ENCODE data around the gene EHD4. TPM values are rescaled to one million over a fixed set of nuclear protein-coding genes. Genes with fewer than 3 reads are reported as not detected.

EHD4 gene
- total RNA-seq, 2 donors from 2014 or later = 42.7 to 44.3 TPM

GRCh38 chr15:41946970-41947369 lies 25.4 kb downstream of the EHD4 start:
- intact Hi-C loops (cut with DNase I, micrococcal nuclease) = loop anchor here in 1 of 2 donors (10.0 kb wide), 1 partner anchor 62 kb away; no protein-coding TSS in a partner anchor
- ATAC-seq = no peak

GRCh38 chr15:41945731-41946130 lies 26.6 kb downstream of the EHD4 start:
- no peak for DNase-seq
- intact Hi-C loops (cut with DNase I, micrococcal nuclease) = loop anchor here in 1 of 2 donors (10.0 kb wide), 1 partner anchor 61 kb away; no protein-coding TSS in a partner anchor
- no peak for ATAC-seq

More at GRCh38 chr15:41946970-41947369, 25.4 kb downstream of the EHD4 start:
- no peak for DNase-seq

DNA sequence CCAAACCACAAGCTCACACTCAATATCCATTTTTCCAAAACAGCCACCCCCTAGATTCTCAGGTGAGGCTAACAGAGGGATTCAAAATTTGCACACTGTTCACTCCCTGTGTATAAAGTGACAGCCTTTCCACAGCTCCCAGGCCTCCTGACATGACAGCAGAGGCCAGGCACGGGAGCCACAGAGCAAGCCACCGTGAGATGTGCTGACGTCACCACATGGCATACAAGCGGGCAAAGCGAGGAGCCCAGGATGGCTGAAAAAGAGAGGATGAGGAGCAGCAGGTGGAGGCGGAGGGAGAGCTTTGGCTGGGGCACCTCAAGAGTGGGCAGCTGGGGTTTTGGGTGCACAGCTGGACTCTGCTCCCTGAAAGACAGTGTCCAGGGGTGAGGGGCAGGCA lies 27.1 kb downstream of the EHD4 start:
- intact Hi-C loops (cut with DNase I, micrococcal nuclease) = loop anchor here in 1 of 2 donors (10.0 kb wide), 1 partner anchor 60 kb away; no protein-coding TSS in a partner anchor
- DNase-seq (no peak), ATAC-seq (no peak)

- intact Hi-C loops (cut with DNase I, micrococcal nuclease) = loop anchor here in 1 of 2 donors (10.0 kb wide), 1 partner anchor 60 kb away; no protein-coding TSS in a partner anchor
- DNase-seq = no peak
Measured at GRCh38 chr15:41944313-41944940, 27.9 kb downstream of the EHD4 start.

DNA sequence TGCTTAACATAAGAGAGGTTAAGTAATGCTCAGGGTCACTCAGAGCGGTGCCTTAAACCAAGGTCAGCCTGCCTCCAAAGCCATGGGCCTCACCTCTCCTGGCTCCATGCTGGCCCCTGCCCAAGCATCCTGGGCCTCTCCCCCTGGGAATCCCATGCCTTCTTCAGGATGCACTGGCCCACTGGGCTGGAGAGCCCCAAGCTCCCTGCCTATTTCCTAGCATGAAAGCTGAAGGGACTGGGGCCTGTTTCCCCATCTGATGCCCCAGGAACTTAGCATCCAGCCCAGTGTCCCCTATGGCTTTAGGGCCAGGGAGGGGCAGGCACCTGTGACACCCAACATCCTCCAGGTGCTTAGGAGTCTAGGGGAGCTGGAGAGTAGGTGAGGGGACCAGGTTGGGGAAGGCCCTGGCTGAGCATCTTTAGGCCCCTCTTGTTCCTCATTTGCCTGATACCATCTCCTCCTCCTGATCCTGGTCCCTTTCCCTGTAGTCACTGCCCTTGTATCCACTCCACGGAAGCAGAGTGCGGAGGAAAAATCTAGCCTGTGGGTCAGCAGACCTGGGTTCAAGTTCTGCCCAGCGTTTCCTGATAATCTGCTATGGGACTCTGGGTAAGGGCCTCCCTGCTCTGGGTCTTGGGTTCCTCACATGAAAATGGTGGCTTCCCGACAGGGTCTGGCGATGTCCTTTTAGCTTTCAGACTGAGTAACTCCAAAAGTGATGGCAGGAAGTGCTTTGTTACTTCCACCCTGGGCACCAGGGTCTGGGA lies 28.6 kb downstream of the EHD4 start:
- intact Hi-C loops (cut with DNase I, micrococcal nuclease) = loop anchor here in 1 of 2 donors (10.0 kb wide), 1 partner anchor 59 kb away; no protein-coding TSS in a partner anchor
- DNase-seq (no peak), ATAC-seq (no peak)

More at GRCh38 chr15:41944313-41944940, 27.9 kb downstream of the EHD4 start:
- no peak for ATAC-seq

DNA sequence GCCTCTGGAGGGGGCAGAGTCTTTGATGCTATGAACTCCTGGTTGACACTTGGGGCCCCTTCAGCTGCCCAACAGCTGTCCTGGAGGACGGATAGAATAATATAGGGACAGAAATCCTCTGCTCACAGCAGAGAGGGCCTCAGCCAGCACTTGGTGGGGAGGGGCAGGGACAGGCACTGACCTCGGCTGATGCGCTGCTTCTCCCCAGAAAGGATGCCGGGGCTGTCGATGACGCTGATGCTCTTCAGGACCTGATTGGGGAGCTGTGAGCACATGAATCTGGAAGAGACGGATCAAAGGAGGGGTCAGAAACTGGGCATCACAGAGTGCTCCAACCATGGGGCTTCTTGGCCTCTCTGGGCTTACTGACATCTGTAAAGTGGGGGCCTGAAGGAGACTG lies 29.5 kb downstream of the EHD4 start:
- ATAC-seq (no peak), DNase-seq (no peak)
- intact Hi-C loops (cut with DNase I, micrococcal nuclease) = loop anchor here in 1 of 2 donors (10.0 kb wide), 1 partner anchor 58 kb away; no protein-coding TSS in a partner anchor

GRCh38 chr15:41941644-41942415 lies 30.5 kb downstream of the EHD4 start:
- no peak for DNase-seq
- intact Hi-C loops (cut with DNase I, micrococcal nuclease) = loop anchor here in 1 of 2 donors (10.0 kb wide), 1 partner anchor 57 kb away; no protein-coding TSS in a partner anchor
- ATAC-seq = no peak

GRCh38 chr15:41940441-41940857 lies 31.9 kb downstream of the EHD4 start:
- DNase-seq (no peak), ATAC-seq (peak; percentile 32)
- intact Hi-C loops (cut with DNase I, micrococcal nuclease) = loop anchor here in 1 of 2 donors (10.0 kb wide), 1 partner anchor 56 kb away; no protein-coding TSS in a partner anchor

- ATAC-seq (peak; percentile 44), DNase-seq (no peak)
- intact Hi-C loops (cut with DNase I, micrococcal nuclease) = loop anchor here in 1 of 2 donors (10.0 kb wide), 1 partner anchor 55 kb away; no protein-coding TSS in a partner anchor
Measured at GRCh38 chr15:41939986-41940385, 32.4 kb downstream of the EHD4 start.

- DNase-seq = no peak
- no peak for ATAC-seq
- intact Hi-C loops (cut with DNase I, micrococcal nuclease) = no loop called here
Measured at GRCh38 chr15:41937568-41937923, 34.8 kb downstream of the EHD4 start.

DNA sequence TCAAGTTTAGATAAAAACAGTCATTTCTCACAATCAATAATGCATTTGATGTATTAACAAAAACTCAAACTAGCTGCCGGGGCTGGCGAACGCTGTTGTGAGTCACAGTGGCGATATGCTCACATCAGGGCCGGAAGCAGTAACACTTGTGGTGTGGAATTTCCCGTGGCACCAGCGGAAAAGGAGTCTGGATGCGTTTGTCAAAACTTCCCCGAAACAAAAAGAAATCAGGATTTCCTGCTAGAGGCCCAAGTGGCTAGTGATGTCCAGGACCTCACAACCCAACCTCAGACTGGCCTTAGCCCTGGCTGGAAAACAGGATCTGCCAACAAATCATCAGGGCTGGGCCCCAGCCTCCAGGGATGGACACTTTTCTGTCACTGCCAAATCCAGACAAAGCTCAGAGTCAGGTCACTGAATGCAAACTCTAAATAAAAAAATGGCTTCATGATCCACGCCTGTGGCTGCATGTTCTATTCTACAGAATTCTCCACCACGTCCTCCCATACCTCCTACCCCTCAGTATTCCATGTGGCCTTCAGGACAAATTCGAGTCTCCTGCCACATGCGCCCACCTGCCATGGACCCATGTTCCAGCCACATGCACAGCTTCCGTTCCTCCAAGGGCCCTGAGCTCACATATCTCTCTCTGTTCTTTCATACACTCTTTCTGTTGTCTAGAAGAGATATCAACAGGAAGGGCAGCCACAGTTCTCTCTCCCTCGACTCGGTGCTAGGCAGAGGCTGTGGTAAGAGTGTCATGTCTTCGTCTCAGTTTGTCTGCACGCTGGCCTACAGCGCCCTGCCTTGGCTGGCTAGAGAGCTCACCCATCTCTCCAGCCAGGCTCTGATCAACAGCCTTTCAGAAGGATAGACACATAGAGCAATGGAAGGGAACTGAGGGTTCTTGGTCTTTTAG lies 35.4 kb downstream of the EHD4 start:
- intact Hi-C loops (cut with DNase I, micrococcal nuclease) = no loop called here
- DNase-seq (peak in 1 of 2 donors; percentile 39), ATAC-seq (no peak)

GRCh38 chr15:41936155-41936554 lies 36.2 kb downstream of the EHD4 start:
- ATAC-seq (no peak), DNase-seq (no peak)
- intact Hi-C loops (cut with DNase I, micrococcal nuclease) = no loop called here

DNA sequence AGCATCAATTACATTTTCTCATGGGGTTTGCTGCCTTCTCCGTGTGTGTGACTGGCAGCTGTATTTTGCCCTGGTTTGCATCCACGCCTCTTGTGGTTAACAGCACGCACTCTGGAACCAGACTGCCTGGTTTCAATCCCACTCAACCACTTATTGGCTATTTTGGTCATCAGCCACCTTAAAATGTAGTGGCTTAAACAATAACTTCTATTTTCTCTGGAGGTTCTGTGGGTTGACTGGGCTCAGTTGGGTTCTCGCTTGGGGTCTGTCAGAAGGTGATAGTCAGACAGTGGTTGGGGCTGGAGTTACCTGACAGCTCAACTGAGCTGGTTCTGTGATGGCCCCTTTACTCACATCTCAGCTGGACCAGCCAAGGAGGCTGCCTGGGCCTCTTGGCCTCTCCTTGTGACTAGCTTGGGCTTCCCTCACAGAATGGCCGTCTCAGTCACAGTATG lies 36.8 kb downstream of the EHD4 start:
- ATAC-seq = no peak
- DNase-seq = no peak
- intact Hi-C loops (cut with DNase I, micrococcal nuclease) = no loop called here

DNA sequence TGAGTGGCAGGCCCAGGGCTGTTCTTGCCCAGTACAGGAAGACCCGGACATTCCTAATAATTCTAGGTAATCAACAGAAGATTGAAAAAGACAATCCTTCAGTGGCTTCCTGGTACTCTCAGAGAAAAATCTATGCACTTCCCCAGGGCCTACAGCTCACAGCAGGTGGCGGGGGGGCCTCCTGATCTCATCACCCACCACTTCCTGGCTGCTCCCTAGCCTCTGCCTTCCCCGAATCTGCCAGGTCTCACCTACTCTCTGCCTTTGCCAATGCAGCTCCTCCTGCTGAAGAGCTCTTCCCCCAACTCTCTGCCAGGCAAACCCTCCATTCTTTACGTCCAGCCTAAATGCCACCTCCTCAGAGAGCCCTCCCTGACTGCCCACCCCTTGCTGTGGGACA lies 37.5 kb downstream of the EHD4 start:
- no peak for ATAC-seq
- DNase-seq = peak in 1 of 2 donors; percentile 58
- intact Hi-C loops (cut with DNase I, micrococcal nuclease) = no loop called here

DNA sequence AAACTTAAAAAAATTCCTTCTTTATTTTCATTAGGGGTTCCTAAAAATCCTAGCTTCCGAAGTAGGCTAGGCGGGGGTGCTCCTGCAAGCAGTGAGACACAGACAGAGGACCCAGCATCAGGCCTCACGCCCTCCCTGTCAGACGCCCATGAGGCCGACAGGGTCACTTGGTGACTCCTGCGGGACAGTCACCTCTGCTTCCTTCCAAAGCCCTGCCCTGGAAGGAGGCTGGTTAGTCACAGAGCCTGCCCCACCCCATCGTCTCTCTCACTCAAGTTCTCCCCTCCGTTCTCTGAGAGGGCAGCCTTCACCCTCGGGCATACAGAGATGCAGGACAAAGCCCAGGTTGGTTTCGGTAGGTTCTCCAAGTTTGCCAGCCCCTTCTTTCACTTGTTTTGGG lies 38.6 kb downstream of the EHD4 start:
- intact Hi-C loops (cut with DNase I, micrococcal nuclease) = no loop called here
- ATAC-seq = peak; percentile 69

GRCh38 chr15:41933326-41933725 lies 39.0 kb downstream of the EHD4 start:
- DNase-seq (no peak), ATAC-seq (no peak)
- intact Hi-C loops (cut with DNase I, micrococcal nuclease) = no loop called here

More for the DNA sequence above, 38.6 kb downstream of the EHD4 start:
- DNase-seq = peak; percentile 38 to 66

DNA sequence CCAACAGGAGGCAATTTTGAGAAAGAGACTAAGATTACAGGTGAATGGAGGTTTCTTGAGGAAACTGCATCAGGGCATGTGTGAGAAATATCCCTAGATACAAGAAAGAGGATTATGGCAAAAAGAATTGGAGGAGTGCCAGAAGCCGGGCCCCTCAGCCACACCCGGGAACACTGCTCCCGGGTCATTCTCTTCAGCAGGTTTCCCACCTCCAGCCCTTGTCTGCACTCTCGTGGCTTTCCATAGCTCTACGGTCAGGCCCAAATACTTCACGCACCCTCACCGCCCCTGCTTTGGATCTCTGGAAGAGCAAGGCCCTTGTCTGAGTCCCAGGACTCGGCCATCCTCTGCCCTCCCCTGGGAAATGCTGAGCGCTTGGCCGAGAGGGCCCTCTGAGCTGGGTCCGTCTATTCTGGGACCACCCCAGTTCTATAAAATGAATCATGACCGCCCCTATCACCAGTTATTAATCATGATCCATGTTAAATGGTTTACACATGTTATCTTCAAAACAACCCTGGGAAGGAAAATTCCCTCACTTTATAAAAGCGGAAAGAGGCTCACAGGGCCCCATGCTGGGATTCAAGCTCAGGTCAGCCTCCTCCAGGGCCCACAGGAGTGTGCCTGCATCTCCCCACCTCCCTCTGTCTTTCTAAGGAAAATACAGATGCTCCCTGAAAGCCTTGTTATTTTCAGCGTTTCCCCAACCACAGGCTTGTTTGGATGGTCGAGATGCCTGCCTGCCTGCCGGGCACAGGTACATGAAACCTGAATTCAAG lies 39.7 kb downstream of the EHD4 start:
- intact Hi-C loops (cut with DNase I, micrococcal nuclease) = no loop called here
- no peak for ATAC-seq
- DNase-seq = no peak
